GM19035 (cell line): ENCODE results near the gene EPGN.
"Not testable (repeated sequence)": the region's sequence is repeated elsewhere in the genome, so short reads cannot be mapped to it uniquely, and the experiment has no call there.

Source experiments
- ATAC-seq: cut with Tn5 transposase; IDR thresholded peaks from one replicate; pipeline ENCODE4 v1.9.1; 2021; ENCODE audit not compliant: unreplicated experiment

EPGN gene

GRCh38 chr4:74335341-74336021, 27.2 kb downstream of the EPGN start:
- ATAC-seq, result peak; percentile 74

- no peak for ATAC-seq
Measured at GRCh38 chr4:74338792-74339333, 30.6 kb downstream of the EPGN start.

- ATAC-seq, result no peak
Measured at GRCh38 chr4:74339501-74339900, 31.2 kb downstream of the EPGN start.

- ATAC-seq, result not testable (repeated sequence)
Measured at GRCh38 chr4:74340421-74340820, 32.2 kb downstream of the EPGN start.

- ATAC-seq, result no peak
Measured at GRCh38 chr4:74344031-74344430, 35.8 kb downstream of the EPGN start.

GRCh38 chr4:74353858-74354257, 45.6 kb downstream of the EPGN start:
- no peak for ATAC-seq

- no peak for ATAC-seq
Measured at GRCh38 chr4:74357965-74358364, 49.7 kb downstream of the EPGN start.

GRCh38 chr4:74361671-74362070, 53.4 kb downstream of the EPGN start:
- ATAC-seq, result no peak

- no peak for ATAC-seq
Measured at GRCh38 chr4:74362347-74362746, 54.1 kb downstream of the EPGN start.

GRCh38 chr4:74364256-74364651, 56.0 kb downstream of the EPGN start:
- no peak for ATAC-seq

- peak; percentile 45 for ATAC-seq
Measured at GRCh38 chr4:74364652-74365491, 56.6 kb downstream of the EPGN start, which contains the start of gene EREG. Gene EREG, plus strand, starts transcription at chr4:74365145. Its CDS starts 164 bp downstream, at chr4:74365309.

- ATAC-seq, result no peak
Measured at GRCh38 chr4:74365761-74366160, 57.5 kb downstream of the EPGN start.
